Smooth muscle cell (in vitro differentiated cells): Measurements from ENCODE around the gene AKT3. TPM values are rescaled to one million over a fixed set of nuclear protein-coding genes. Genes with fewer than 3 reads are reported as not detected.

ENCODE experiments used
- DNase-seq: peaks from one replicate; lab custom pipeline; 2025; ENCODE audit not compliant: unreplicated experiment; lab: John Stamatoyannopoulos, UW
- H2AFZ ChIP-seq: fragments of 200-600 bp; sonication (generic); 2 replicates; pipeline ENCODE4 v1.6.0; 2016; ENCODE audit warnings: antibody characterized with exemption, low read depth, mild to moderate bottlenecking
- H3F3A ChIP-seq: fragments of 200-600 bp; sonication (generic); 2 replicates; pipeline ENCODE4 v1.6.0; 2017; ENCODE audit warnings: antibody characterized with exemption, low read depth
- H3K27ac ChIP-seq: fragments of 200-600 bp; sonication (generic); 2 replicates; pipeline ENCODE4 v1.5.1; 2016; ENCODE audit warnings: low read depth, mild to moderate bottlenecking
- H3K27me3 ChIP-seq: fragments of 200-600 bp; sonication (generic); 2 replicates; pipeline ENCODE4 v1.6.1; 2016; ENCODE audit warnings: low read depth, mild to moderate bottlenecking
- H3K36me3 ChIP-seq: fragments of 200-600 bp; sonication (generic); 2 replicates; pipeline ENCODE4 v1.5.1; 2016; ENCODE audit warnings: low read depth
- H3K4me1 ChIP-seq: fragments of 200-600 bp; sonication (generic); 2 replicates; pipeline ENCODE4 v1.5.1; 2016; ENCODE audit warnings: low read depth
- H3K4me2 ChIP-seq: fragments of 200-600 bp; sonication (generic); 2 replicates; pipeline ENCODE4 v1.6.0; 2016; ENCODE audit warnings: mild to moderate bottlenecking
- H3K4me3 ChIP-seq: fragments of 200-600 bp; sonication (generic); 2 replicates; pipeline ENCODE4 v1.5.1; 2016; ENCODE audit warnings: mild to moderate bottlenecking
- H3K79me2 ChIP-seq: fragments of 200-600 bp; sonication (generic); 2 replicates; pipeline ENCODE4 v1.6.0; 2016; ENCODE audit warnings: low read depth, mild to moderate bottlenecking
- H3K9ac ChIP-seq: fragments of 200-600 bp; sonication (generic); 2 replicates; pipeline ENCODE4 v1.6.0; 2016; ENCODE audit warnings: low read depth
- H3K9me3 ChIP-seq: fragments of 200-600 bp; sonication (generic); replicated peaks from 2 replicates; pipeline ENCODE4 v1.5.1; 2016; ENCODE audit warnings: low read depth
- H4K20me1 ChIP-seq: fragments of 200-600 bp; sonication (generic); 2 replicates; pipeline ENCODE4 v1.6.0; 2016; ENCODE audit warnings: low read depth
- CTCF ChIP-seq: fragments of 200-600 bp; sonication (generic); IDR thresholded peaks from 2 replicates; pipeline ENCODE4 v1.5.1; 2017; ENCODE audit warnings: borderline replicate concordance, mild to moderate bottlenecking, antibody characterized with exemption; ENCODE audit not compliant: insufficient read depth, poor library complexity, severe bottlenecking
- WGBS: methylation state at CpG from one replicate; pipeline ENCODE4 v1.1.7; 2016; ENCODE audit warnings: low lambda C conversion rate; 5-methylcytosine and 5-hydroxymethylcytosine counted together
- polyA plus RNA-seq: library from polyadenylated mRNA; unstranded; fragments of >200 nt; fragmentation: Nextera tagmentation; extraction: Ambion mirVana; gene quantifications from 2 replicates; pipeline ENCODE4 v1.2.1, GENCODE V29; 2016
- total RNA-seq: library from RNA; depleted of rRNA; stranded (reverse); fragments of >200 nt; gene quantifications from 2 replicates; pipeline ENCODE4 v1.2.3, GENCODE V29; 2014

The AKT3 gene
- total and polyA plus RNA-seq, 2 experiments from 2014 or later: 5.5 to 32.3 TPM

GRCh38 chr1:243739335-243740003 lies 110.6 kb downstream of the AKT3 start:
- peak overlapping the region; percentile 58 for H3K4me2 ChIP-seq
- DNase-seq: no peak

GRCh38 chr1:243738020-243738419 lies 112.0 kb downstream of the AKT3 start:
- 82% methylated on average over 1 of the region's 1 CpG for WGBS
- H3K9ac ChIP-seq: no peak overlapping the region
- no peak overlapping the region for H3K27ac ChIP-seq
- H3K4me3 ChIP-seq: no peak overlapping the region
- H3K27me3 ChIP-seq: no peaks in the 10 kb centered on the region
- H3K4me1 ChIP-seq: peaks cover 26% of the 10 kb centered on the region
- TF ChIP-seq CTCF: no peak
- no peaks in the 10 kb centered on the region for H3K9me3 ChIP-seq
- H2AFZ ChIP-seq: no peak overlapping the region
- peaks cover 4% of the 10 kb centered on the region for H3K36me3 ChIP-seq
- peaks cover under 1% of the 10 kb centered on the region for H3F3A ChIP-seq
- peaks cover 22% of the 10 kb centered on the region for H3K79me2 ChIP-seq
- no peaks in the 10 kb centered on the region for H4K20me1 ChIP-seq
- no peak for DNase-seq
- no peak overlapping the region for H3K4me2 ChIP-seq

More at GRCh38 chr1:243739335-243740003, 110.6 kb downstream of the AKT3 start:
- H3K36me3 ChIP-seq: peaks cover 4% of the 10 kb centered on the region
- H3K27me3 ChIP-seq: no peaks in the 10 kb centered on the region
- peaks cover 26% of the 10 kb centered on the region for H3K4me1 ChIP-seq
- H4K20me1 ChIP-seq: no peaks in the 10 kb centered on the region
- no peaks in the 10 kb centered on the region for H3F3A ChIP-seq
- H3K9ac ChIP-seq: no peak overlapping the region
- H2AFZ ChIP-seq: no peak overlapping the region
- H3K4me3 ChIP-seq: no peak overlapping the region
- H3K79me2 ChIP-seq: peaks cover 15% of the 10 kb centered on the region
- H3K27ac ChIP-seq: no peak overlapping the region
- TF ChIP-seq CTCF: no peak
- H3K9me3 ChIP-seq: no peaks in the 10 kb centered on the region
- 79% methylated on average over 3 of the region's 3 CpGs for WGBS

GRCh38 chr1:243735457-243735856 lies 114.6 kb downstream of the AKT3 start:
- DNase-seq: no peak
- H3K9me3 ChIP-seq: no peaks in the 10 kb centered on the region
- no peak for TF ChIP-seq CTCF
- no peak overlapping the region for H3K4me2 ChIP-seq
- peaks cover 12% of the 10 kb centered on the region for H3F3A ChIP-seq
- peaks cover 4% of the 10 kb centered on the region for H3K36me3 ChIP-seq
- peaks cover 25% of the 10 kb centered on the region for H3K4me1 ChIP-seq
- H2AFZ ChIP-seq: no peak overlapping the region
- no peak overlapping the region for H3K4me3 ChIP-seq
- no peaks in the 10 kb centered on the region for H3K27me3 ChIP-seq
- no peak overlapping the region for H3K27ac ChIP-seq
- H3K79me2 ChIP-seq: peaks cover 13% of the 10 kb centered on the region
- 95% methylated on average over 3 of the region's 3 CpGs for WGBS
- H4K20me1 ChIP-seq: no peaks in the 10 kb centered on the region
- no peak overlapping the region for H3K9ac ChIP-seq

- no peak for TF ChIP-seq CTCF
- Histone ChIP-seq H3K36me3 (peaks cover 4% of the 10 kb centered on the region), H3K4me2 (no peak overlapping the region), H4K20me1 (no peaks in the 10 kb centered on the region), H3F3A (peaks cover 12% of the 10 kb centered on the region), H3K79me2 (peaks cover 15% of the 10 kb centered on the region), H3K9me3 (no peaks in the 10 kb centered on the region), H3K4me3 (no peak overlapping the region), H3K4me1 (peaks cover 14% of the 10 kb centered on the region), H2AFZ (no peak overlapping the region), H3K27ac (no peak overlapping the region), H3K9ac (no peak overlapping the region), H3K27me3 (no peaks in the 10 kb centered on the region)
- WGBS: 33% methylated on average over 2 of the region's 2 CpGs
- DNase-seq: no peak
These were observed 115.7 kb downstream of the AKT3 start for GRCh38 chr1:243734308-243734695.
